ENCODE measurements around the gene ANKRD13C.
"Not testable (repeated sequence)": the region's sequence is repeated elsewhere in the genome, so short reads cannot be mapped to it uniquely, and the experiment has no call there.

Gene ANKRD13C

GRCh38 chr1:70354332-70355110 is at the start of gene ANKRD13C:
TSS of gene ANKRD13C (minus strand) at chr1:70354722. CDS start at chr1:70354408, 314 bp downstream.
- peak; percentile 83 for DNase-seq

GRCh38 chr1:70403759-70404158 is 49.2 kb upstream of the ANKRD13C start:
- no peak for DNase-seq

GRCh38 chr1:70401974-70402373 is 47.5 kb upstream of the ANKRD13C start:
- no peak for DNase-seq

- no peak for DNase-seq
Measured at GRCh38 chr1:70400335-70400734, 45.8 kb upstream of the ANKRD13C start.

- no peak for DNase-seq
Measured at GRCh38 chr1:70397013-70397412, 42.5 kb upstream of the ANKRD13C start.

- no peak for DNase-seq
Measured at GRCh38 chr1:70396607-70397006, 42.1 kb upstream of the ANKRD13C start.

- DNase-seq: no peak
Measured at GRCh38 chr1:70392626-70393025, 38.1 kb upstream of the ANKRD13C start.

GRCh38 chr1:70387507-70387906 is 33.0 kb upstream of the ANKRD13C start:
- no peak for DNase-seq

- no peak for DNase-seq
Measured at GRCh38 chr1:70386121-70386520, 31.6 kb upstream of the ANKRD13C start.

- no peak for DNase-seq
Measured at GRCh38 chr1:70385477-70385876, 31.0 kb upstream of the ANKRD13C start.

- no peak for DNase-seq
Measured at GRCh38 chr1:70384542-70384941, 30.0 kb upstream of the ANKRD13C start.

GRCh38 chr1:70383483-70383882 is 29.0 kb upstream of the ANKRD13C start:
- no peak for DNase-seq

GRCh38 chr1:70382682-70383081 is 28.2 kb upstream of the ANKRD13C start:
- DNase-seq: no peak

- no peak for DNase-seq
Measured at GRCh38 chr1:70376196-70376595, 21.7 kb upstream of the ANKRD13C start.

GRCh38 chr1:70373580-70373979 is 19.1 kb upstream of the ANKRD13C start:
- not testable (repeated sequence) for DNase-seq

- DNase-seq: no peak
Measured at GRCh38 chr1:70372426-70372825, 17.9 kb upstream of the ANKRD13C start.

GRCh38 chr1:70371586-70371985 is 17.1 kb upstream of the ANKRD13C start:
- DNase-seq: not testable (repeated sequence)

GRCh38 chr1:70367397-70367796 is 12.9 kb upstream of the ANKRD13C start:
- DNase-seq: not testable (repeated sequence)

- not testable (repeated sequence) for DNase-seq
Measured at GRCh38 chr1:70366997-70367396, 12.5 kb upstream of the ANKRD13C start.

GRCh38 chr1:70366425-70366952 is 12.0 kb upstream of the ANKRD13C start:
- not testable (repeated sequence) for DNase-seq

- DNase-seq: no peak
Measured at GRCh38 chr1:70364439-70364838, 9.9 kb upstream of the ANKRD13C start.

GRCh38 chr1:70361727-70362398 is 7.3 kb upstream of the ANKRD13C start:
- DNase-seq: no peak

- DNase-seq: no peak
Measured at GRCh38 chr1:70360321-70360720, 5.8 kb upstream of the ANKRD13C start.

- no peak for DNase-seq
Measured at GRCh38 chr1:70358921-70359564, 4.5 kb upstream of the ANKRD13C start.

Data from activated effector memory CD4-positive, alpha-beta T cell treated with Interleukin-2 at 50 U/mL for 16 hours (primary cell).